BE2C (cell line): ENCODE measurements around the gene AP1B1.
"Not testable (repeated sequence)": the region's sequence is repeated elsewhere in the genome, so short reads cannot be mapped to it uniquely, and the experiment has no call there.

ENCODE experiments used
- DNase-seq: peaks from one replicate; pipeline ENCODE4 v3.0.0-alpha.2; 2020
- H3K27me3 ChIP-seq: fragments of 250-450 bp; sonication (Bioruptor Pico); 2 replicates; pipeline ENCODE4 v1.5.1; 2020; ENCODE audit warnings: mild to moderate bottlenecking
- H3K36me3 ChIP-seq: fragments of 250-450 bp; sonication (Bioruptor Pico); 2 replicates; pipeline ENCODE4 v1.5.1; 2020; ENCODE audit warnings: mild to moderate bottlenecking
- H3K4me1 ChIP-seq: fragments of 250-450 bp; sonication (Bioruptor Pico); 2 replicates; pipeline ENCODE4 v1.5.1; 2020
- H3K4me3 ChIP-seq: 2 replicates; pipeline ENCODE4 v1.5.1; 2011; ENCODE audit warnings: low read depth, low read length
- H3K9me3 ChIP-seq: fragments of 250-450 bp; sonication (Bioruptor Pico); 2 replicates; pipeline ENCODE4 v1.5.1; 2020
- TF ChIP-seq, protein P1 (sequence below): IDR thresholded peaks from 2 replicates; pipeline ENCODE4 v1.5.1; 2012; ENCODE audit warnings: mild to moderate bottlenecking, low read depth, low read length

Gene AP1B1

GRCh38 chr22:29382580-29383302 is 5.6 kb downstream of the AP1B1 start:
- peaks cover 10% of the 10 kb centered on the region for H3K36me3 ChIP-seq
- H3K4me3 ChIP-seq = no peak overlapping the region
- no peak for DNase-seq
- no peaks in the 10 kb centered on the region for H3K9me3 ChIP-seq
- TF ChIP-seq, protein P1, sequence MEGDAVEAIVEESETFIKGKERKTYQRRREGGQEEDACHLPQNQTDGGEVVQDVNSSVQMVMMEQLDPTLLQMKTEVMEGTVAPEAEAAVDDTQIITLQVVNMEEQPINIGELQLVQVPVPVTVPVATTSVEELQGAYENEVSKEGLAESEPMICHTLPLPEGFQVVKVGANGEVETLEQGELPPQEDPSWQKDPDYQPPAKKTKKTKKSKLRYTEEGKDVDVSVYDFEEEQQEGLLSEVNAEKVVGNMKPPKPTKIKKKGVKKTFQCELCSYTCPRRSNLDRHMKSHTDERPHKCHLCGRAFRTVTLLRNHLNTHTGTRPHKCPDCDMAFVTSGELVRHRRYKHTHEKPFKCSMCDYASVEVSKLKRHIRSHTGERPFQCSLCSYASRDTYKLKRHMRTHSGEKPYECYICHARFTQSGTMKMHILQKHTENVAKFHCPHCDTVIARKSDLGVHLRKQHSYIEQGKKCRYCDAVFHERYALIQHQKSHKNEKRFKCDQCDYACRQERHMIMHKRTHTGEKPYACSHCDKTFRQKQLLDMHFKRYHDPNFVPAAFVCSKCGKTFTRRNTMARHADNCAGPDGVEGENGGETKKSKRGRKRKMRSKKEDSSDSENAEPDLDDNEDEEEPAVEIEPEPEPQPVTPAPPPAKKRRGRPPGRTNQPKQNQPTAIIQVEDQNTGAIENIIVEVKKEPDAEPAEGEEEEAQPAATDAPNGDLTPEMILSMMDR = no peak
- peaks cover 3% of the 10 kb centered on the region; the same call in 1 of the 2 replicates for H3K4me1 ChIP-seq
- H3K27me3 ChIP-seq = no peaks in the 10 kb centered on the region

DNA sequence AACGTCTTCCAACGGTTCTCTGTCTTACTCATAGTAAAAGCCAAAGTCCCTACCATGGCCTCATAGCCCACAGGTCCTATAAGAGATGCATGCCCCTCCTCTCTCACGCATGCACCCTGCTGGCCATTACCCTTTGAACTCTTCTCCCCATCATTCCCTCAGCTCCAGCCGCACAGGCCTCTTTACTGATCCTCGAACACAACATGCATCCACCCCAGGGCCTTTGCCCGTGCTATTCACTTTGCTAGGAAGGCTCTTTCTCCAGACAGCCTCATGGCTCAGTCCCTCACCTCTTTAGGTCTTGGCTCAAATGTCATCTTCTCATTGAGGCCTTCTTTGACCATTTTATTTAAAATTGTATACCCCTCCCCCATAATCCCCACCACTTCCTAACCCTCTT is 7.5 kb downstream of the AP1B1 start:
- H3K9me3 ChIP-seq = no peaks in the 10 kb centered on the region
- H3K4me3 ChIP-seq = no peak overlapping the region
- peaks cover 17% of the 10 kb centered on the region for H3K36me3 ChIP-seq
- no peak for DNase-seq
- H3K27me3 ChIP-seq = no peaks in the 10 kb centered on the region
- no peaks in the 10 kb centered on the region; the same call in 1 of the 2 replicates for H3K4me1 ChIP-seq
- TF ChIP-seq, protein P1 = no peak

- Histone ChIP-seq H3K36me3 (peaks cover 17% of the 10 kb centered on the region), H3K4me3 (no peak overlapping the region), H3K4me1 (no peaks in the 10 kb centered on the region; the same call in 1 of the 2 replicates), H3K9me3 (no peaks in the 10 kb centered on the region), H3K27me3 (no peaks in the 10 kb centered on the region)
- TF ChIP-seq, protein P1 = no peak
- DNase-seq = no peak
Measured at GRCh38 chr22:29380032-29380781, 8.2 kb downstream of the AP1B1 start.

GRCh38 chr22:29379258-29379657 is 9.1 kb downstream of the AP1B1 start:
- Histone ChIP-seq H3K4me3 (no peak overlapping the region), H3K9me3 (no peaks in the 10 kb centered on the region), H3K4me1 (no peaks in the 10 kb centered on the region; the same call in 1 of the 2 replicates), H3K27me3 (no peaks in the 10 kb centered on the region), H3K36me3 (peaks cover 20% of the 10 kb centered on the region)
- TF ChIP-seq, protein P1 = no peak
- no peak for DNase-seq

DNA sequence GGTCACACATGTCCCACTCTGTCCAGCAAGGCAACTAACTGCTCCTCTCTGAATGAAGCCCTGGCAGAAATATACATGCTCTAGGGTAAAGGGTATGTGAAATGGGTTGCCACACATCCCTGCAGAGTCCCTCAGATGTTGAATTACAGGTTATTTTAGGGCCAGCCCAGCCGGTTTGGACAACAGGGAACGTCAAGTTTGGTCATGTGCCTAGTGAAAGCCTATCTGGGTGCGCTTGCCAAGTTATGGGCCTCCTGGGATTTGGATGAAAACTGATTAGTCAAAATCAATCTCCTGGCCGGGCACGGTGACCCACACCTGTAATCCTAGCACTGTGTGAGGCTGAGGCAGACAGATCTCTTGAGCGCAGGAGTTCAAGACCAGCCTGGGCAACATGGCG is 10.4 kb downstream of the AP1B1 start:
- TF ChIP-seq, protein P1 = no peak
- H3K9me3 ChIP-seq = no peaks in the 10 kb centered on the region
- no peak for DNase-seq

GRCh38 chr22:29376705-29377104 is 11.7 kb downstream of the AP1B1 start:
- not testable (repeated sequence) for H3K9me3 ChIP-seq, H3K4me1 ChIP-seq, DNase-seq, H3K27me3 ChIP-seq, H3K4me3 ChIP-seq
- H3K36me3 ChIP-seq = peaks cover 20% of the 10 kb centered on the region

More for the DNA sequence above, 10.4 kb downstream of the AP1B1 start:
- H3K4me1 ChIP-seq = no peaks in the 10 kb centered on the region; the same call in 1 of the 2 replicates
- H3K36me3 ChIP-seq = peaks cover 20% of the 10 kb centered on the region
- H3K27me3 ChIP-seq = no peaks in the 10 kb centered on the region
- H3K4me3 ChIP-seq = no peak overlapping the region
